CD4-positive, alpha-beta T cell treated with Interleukin-10 for 1 hour (primary cell): ENCODE measurements around the gene STAC3.

Experiments used
- DNase-seq: peaks from one replicate; pipeline ENCODE4 v3.0.0-alpha.2; 2020

Gene STAC3

DNA sequence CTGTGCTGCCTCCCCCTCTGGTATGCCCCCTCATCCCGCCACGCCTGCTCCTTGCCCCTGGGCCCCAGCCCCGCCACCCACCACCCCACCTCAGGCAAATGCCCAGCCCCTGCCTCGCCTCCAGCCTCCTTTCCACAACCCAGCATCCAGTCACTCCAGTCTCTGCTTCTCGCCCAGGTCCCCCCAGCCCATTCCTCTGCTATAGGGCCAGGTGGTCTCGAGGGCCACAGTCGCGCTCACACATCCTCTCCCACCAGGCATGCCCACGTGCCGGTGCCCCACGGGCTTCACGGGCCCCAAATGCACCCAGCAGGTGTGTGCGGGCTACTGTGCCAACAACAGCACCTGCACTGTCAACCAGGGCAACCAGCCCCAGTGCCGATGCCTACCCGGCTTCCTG is 40.5 kb downstream of the STAC3 start:
- DNase-seq, result no peak

- no peak for DNase-seq
Measured at GRCh38 chr12:57209916-57210315, 41.1 kb downstream of the STAC3 start.

DNA sequence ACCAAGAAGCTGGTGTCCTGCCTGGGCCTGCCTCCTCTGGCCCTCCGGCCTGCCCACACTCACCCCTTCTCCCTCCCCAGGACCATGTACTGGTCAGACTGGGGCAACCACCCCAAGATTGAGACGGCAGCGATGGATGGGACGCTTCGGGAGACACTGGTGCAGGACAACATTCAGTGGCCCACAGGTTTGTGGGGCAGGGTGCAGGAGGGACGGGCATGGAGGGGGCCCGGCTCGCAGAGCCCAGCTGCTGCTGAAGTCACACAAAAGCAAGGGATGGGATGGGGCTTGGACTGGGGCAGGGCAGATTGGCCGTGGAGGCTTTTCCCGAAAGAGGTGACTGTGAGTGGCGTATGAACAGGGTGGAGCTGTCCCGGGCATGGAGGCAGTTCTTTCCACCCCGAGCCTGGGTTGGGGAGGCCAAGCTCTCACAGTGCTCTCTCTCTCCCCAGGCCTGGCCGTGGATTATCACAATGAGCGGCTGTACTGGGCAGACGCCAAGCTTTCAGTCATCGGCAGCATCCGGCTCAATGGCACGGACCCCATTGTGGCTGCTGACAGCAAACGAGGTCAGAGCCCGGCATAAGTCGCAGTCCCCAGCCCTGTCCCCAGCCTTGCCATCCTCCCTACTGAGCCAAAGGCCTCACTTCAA is 42.2 kb downstream of the STAC3 start:
- DNase-seq, result no peak

GRCh38 chr12:57207731-57208630 is 43.0 kb downstream of the STAC3 start:
- DNase-seq, result no peak

DNA sequence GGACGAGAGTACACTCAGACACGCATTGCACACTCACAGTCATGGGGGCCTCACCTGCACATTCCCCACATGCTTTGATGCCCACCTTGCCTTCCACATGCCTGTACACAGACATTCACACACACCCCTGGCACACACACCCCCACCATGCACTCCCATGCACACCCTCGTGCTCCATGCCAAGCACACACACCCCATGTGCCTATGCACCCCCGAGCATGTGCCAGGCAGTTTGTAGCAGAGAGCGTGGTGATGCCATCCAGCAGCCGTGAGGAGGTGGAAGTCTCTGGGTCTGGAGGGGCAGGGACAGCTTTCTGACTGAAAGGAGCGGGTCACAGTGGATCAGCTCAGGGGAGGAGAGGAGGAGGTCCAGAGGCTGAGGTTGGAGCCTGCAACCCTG is 45.1 kb downstream of the STAC3 start:
- DNase-seq, result no peak

GRCh38 chr12:57205186-57205585 is 45.8 kb downstream of the STAC3 start:
- no peak for DNase-seq

DNA sequence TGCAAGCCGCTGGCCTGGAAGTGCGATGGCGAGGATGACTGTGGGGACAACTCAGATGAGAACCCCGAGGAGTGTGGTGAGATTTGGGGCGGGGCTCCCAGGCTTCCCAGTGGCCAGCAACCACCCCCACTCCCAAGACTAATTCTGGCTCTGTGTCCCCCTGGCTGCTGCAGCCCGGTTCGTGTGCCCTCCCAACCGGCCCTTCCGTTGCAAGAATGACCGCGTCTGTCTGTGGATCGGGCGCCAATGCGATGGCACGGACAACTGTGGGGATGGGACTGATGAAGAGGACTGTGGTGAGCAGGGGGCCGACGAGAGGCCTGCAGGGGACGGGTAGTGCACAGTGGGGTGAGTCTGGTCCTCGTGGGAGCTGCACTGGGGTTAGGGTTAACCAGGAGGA is 46.5 kb downstream of the STAC3 start:
- no peak for DNase-seq

DNA sequence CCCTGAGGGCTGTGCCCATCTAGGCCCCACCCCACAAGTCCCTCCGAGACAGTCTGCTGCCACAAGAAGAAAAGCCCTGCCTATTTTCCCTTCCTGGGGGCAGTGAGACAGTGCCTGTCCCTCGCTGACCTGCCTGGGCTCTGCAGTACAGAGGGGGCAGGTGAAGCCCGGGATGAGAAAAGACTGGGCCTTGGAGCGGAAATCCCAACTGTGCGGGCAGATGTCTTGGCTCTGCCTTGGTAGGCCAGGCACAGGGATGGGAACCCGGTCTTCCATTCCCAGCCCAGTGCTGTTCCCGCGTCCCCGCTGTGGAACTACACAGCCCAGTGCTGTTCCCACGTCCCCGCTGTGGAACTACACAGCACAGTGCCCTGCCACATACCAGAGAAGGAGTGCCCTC is 47.2 kb downstream of the STAC3 start:
- DNase-seq, result no peak

DNA sequence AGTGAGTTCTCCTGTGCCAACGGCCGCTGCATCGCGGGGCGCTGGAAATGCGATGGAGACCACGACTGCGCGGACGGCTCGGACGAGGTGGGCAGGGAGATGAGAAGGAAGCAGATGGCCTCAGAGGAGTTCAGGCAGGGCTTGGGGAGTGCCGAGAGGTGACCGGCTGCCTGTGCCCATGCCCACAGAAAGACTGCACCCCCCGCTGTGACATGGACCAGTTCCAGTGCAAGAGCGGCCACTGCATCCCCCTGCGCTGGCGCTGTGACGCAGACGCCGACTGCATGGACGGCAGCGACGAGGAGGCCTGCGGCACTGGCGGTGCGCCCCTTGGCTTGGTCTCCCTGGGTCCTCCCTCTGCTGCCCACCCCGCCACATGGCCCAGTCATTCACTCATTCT is 47.8 kb downstream of the STAC3 start:
- no peak for DNase-seq

- no peak for DNase-seq
Measured at GRCh38 chr12:57202321-57202720, 48.7 kb downstream of the STAC3 start.

DNA sequence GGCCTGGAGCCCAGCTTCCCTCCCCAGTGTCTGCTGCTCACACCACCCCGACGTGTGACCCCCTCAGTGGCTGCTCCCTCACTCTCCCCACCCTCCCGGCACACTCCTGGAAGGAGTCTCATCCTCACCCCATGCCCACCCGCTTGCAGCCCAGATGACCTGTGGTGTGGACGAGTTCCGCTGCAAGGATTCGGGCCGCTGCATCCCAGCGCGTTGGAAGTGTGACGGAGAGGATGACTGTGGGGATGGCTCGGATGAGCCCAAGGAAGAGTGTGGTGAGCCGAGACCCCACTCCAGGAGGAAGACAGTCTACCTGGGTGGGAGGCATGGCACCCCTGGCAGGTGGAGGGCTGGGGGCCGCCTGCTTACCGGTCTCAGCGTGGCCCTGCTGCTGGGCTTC is 49.4 kb downstream of the STAC3 start:
- DNase-seq, result no peak

- DNase-seq, result no peak
Measured at GRCh38 chr12:57201219-57201618, 49.8 kb downstream of the STAC3 start.

DNA sequence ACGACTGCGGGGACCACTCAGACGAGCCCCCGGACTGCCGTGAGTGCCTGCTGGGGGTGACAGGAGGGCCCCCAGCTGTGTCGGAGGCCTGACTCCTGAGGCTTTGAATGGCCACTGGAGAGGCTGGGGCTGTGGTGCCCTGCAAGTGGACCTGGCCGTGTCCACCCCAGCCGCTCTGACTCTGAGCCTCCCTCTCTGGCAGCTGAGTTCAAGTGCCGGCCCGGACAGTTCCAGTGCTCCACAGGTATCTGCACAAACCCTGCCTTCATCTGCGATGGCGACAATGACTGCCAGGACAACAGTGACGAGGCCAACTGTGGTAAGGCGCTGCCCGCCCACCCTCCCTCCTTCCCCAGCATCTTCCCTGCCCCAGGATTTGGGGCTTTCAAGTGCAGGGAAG is 50.5 kb downstream of the STAC3 start:
- DNase-seq, result no peak

GRCh38 chr12:57199191-57199590 is 51.8 kb downstream of the STAC3 start:
- DNase-seq, result no peak

DNA sequence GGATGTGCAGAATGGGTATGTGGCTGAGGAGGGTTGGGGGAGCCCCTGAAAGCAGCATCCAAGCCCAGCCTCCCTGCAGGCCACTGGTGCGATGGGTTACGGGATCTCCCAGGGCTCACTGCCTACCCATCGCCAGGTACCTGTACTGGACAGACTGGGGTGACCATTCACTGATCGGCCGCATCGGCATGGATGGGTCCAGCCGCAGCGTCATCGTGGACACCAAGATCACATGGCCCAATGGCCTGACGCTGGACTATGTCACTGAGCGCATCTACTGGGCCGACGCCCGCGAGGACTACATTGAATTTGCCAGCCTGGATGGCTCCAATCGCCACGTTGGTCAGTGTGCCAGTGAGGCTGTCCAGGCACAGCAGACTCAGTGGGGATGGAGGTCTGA is 52.7 kb downstream of the STAC3 start:
- no peak for DNase-seq

DNA sequence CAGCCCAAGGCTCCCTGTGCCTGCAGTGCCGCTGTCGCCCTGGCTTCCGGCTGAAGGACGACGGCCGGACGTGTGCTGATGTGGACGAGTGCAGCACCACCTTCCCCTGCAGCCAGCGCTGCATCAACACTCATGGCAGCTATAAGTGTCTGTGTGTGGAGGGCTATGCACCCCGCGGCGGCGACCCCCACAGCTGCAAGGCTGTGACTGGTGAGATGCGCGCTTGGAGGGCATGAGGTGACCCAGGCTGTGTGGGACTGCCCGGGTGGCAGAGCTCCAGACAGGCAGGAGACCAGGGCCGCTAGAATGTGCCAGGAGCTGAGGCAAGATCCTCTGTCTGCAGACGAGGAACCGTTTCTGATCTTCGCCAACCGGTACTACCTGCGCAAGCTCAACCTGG is 54.0 kb downstream of the STAC3 start:
- DNase-seq, result no peak

DNA sequence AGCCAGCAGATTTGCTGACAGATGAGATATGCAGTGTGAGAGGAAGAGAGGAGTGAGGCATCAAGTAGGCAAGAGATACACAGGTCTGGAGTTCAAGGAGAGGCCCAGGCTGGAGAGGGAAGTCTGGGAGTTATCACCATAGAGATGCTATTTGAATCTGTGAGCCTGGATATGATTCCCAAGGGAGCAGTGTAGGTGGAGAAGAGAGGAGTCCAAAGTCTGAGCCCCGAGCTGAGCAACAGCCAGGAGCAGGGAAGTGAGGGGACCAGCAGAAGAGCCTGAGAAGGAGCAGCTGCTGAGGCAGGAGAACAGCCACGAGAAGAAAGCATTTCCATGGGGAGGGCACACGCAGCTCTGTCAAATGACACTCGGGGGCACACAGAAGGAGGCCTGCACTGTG is 54.5 kb downstream of the STAC3 start:
- DNase-seq, result no peak

DNA sequence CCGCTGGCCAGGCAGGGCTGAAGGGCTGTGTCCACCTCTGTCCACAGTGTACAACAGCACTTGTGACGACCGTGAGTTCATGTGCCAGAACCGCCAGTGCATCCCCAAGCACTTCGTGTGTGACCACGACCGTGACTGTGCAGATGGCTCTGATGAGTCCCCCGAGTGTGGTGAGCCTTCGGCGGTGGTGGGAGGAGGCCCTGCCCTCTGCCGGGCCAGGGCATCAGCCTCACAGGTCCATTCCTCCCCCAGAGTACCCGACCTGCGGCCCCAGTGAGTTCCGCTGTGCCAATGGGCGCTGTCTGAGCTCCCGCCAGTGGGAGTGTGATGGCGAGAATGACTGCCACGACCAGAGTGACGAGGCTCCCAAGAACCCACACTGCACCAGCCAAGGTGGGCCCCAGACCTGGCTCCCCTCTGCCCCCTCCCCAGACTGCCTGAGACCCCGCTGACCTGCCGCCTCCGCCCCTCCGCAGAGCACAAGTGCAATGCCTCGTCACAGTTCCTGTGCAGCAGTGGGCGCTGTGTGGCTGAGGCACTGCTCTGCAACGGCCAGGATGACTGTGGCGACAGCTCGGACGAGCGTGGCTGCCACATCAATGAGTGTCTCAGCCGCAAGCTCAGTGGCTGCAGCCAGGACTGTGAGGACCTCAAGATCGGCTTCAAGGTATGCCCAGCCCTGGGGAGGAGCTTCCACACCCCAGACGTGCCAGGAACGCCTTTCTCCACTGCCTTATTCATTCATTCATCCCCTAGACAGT is 55.2 kb downstream of the STAC3 start:
- DNase-seq, result no peak

DNA sequence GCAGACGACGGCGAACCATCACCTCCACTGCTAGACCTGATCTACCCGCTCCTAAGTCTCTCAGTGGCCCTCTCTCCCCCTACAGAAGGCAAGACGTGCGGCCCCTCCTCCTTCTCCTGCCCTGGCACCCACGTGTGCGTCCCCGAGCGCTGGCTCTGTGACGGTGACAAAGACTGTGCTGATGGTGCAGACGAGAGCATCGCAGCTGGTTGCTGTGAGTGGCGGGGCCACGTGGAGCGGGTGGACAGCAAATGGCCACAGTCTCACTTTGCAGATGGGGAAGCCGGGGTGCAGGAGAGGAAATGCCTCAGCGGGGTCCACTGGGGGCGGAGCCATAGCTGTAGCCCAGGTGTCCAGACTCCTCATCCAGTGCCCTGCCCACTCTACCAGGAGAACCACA is 55.8 kb downstream of the STAC3 start:
- DNase-seq, result no peak

- no peak for DNase-seq
Measured at GRCh38 chr12:57194253-57194652, 56.7 kb downstream of the STAC3 start.

- no peak for DNase-seq
Measured at GRCh38 chr12:57193706-57194245, 57.2 kb downstream of the STAC3 start.
